Endometrial microvascular endothelial cells (primary cell): ENCODE data around the gene ACHE. TPM values are rescaled to one million over a fixed set of nuclear protein-coding genes. Genes with fewer than 3 reads are reported as not detected.
"Not testable (repeated sequence)": the region's sequence is repeated elsewhere in the genome, so short reads cannot be mapped to it uniquely, and the experiment has no call there.

Experiments
- in situ Hi-C: cut with HindIII; loops from 2 replicates; pipeline ENCODE4 v1.10.0; 2017; ENCODE audit warnings: low sequenced_read_pairs, low pct_unique_long_range_greater_than_20kb; ENCODE audit errors: inconsistent ontology term
- total RNA-seq: library from RNA; depleted of rRNA; stranded (reverse); fragments of >200 nt; gene quantifications from one replicate; pipeline ENCODE4 v1.2.3, GENCODE V29; 2015; ENCODE audit errors: inconsistent ontology term

The ACHE gene
- total RNA-seq: not detected

DNA sequence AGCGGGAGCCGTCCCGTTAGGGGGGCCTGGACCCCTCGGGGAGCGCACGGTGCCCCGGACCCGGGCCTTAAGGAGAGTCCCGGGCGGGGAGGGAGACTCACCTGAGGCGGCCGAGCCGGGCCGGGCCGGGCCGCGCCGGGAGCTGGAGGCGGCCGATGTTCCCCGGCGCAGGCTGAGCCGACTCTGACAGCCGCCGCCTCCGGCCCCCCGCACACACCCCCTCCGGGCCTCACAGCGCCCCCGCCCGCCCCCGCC, at the start of gene ACHE:
ACHE (minus strand) TSS at position 188 of the 255 bp plus-strand sequence. CDS start 1,656 bp downstream, outside the sequence.
- in situ Hi-C loops: no loop called here

DNA sequence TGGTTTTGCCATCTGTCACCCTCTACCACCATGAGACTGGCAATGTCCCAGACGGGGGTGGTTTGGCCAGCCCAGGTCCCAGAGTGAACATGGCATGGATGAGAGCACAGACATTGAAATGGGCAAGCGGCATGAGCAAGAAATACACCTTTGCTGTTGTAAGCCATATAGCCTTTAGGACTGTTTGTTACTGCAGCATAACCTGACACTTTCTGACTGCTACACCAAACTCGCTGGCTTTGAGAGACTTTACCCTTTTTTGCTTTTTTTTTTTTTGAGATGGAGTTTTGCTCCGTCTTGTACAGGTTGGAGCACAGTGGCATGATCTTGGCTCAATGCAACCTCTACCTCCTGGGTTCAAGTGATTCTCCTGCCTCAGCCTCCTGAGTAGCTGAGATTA, 48.5 kb upstream of the ACHE start:
- in situ Hi-C loops: no loop called here

DNA sequence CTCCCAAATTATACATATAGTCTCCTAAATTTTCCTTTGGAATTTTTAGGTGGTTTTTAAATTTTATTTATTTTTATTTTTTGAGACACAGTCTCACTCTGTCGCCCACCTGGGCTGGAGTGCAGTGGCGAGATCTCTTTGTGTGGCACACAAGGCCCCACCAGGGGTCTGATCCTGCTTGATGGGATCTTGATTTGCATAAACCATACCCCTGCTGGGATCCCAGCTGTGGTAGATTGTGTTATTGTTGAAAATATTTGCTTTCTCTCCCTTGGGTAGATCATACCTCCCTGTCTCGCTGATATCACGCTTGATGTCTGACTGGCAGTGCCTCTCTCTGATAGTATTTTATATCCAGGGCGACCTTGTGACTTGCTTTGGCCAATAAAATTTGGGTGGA, 48.0 kb upstream of the ACHE start:
- in situ Hi-C loops: no loop called here

DNA sequence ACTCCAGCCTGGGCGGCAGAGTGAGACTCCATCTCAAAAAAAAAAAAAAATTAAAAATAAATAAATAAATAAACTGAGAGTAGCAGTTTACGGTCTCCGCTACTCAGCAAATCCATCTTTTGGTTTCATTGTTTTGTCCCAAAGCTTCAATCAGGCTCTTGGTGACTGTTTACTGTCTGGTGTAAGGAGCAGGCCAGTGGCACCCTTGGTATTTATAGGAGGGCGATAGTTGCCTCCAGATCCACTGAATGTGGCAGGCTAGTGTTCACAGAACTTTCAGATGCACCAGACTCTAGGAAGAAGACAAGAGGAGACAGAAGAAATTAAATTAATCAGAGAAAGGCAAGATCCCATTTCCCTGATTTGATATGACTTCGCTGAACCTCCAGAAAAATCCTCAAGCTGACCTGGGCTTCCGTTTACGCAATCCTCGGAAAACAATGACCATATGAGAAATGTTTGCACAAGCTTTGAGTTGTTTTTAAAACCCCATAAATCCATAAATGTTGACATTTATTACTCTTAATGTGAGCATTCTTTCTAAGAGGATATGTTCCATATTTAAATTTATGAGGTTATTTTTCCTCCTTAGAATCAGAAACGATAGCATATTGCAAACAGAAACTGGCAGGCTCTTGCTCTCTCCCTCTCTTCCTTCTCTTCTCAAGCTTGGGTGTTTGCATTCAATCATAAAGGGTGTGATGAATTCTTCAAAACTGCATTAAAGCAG, 46.5 kb upstream of the ACHE start:
- in situ Hi-C loops: no loop called here

DNA sequence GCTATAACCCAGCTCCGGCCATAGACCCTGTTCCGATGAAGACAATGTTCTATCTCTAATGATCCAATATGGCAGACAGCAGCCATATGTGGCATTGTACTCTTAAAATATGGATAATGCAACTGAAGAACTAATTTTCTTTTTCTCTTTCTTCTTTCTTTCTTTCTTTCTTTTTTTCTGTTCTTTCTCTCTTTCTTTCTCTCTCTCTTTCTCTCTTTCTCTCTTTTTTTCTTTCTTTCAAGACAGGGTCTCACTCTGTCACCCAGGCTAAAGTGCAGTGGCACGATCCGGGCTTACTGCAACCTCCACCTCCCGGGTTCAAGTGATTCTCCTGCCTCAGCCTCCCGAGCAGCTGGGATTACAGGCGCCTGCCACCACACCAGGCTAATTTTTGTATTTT, 40.5 kb upstream of the ACHE start:
- in situ Hi-C loops: not testable (repeated sequence)

DNA sequence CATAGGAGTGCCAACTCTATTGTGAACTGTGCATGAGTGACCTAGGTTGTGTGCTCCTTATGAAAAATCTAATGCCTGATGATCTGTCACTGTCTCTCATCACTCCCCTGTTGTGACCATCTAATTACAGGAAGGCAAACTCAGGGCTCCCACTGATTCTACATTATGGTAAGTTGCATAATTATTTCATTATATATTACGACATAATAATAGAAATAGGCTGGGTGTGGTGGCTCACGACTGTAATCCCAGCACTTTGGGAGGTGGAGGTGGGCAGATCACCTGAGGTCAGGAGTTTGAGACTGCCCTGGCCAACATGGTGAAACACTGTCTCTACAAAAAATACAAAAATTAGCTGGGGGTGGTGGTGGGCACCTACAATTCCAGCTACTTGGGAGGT, 39.7 kb upstream of the ACHE start:
- in situ Hi-C loops: not testable (repeated sequence)

DNA sequence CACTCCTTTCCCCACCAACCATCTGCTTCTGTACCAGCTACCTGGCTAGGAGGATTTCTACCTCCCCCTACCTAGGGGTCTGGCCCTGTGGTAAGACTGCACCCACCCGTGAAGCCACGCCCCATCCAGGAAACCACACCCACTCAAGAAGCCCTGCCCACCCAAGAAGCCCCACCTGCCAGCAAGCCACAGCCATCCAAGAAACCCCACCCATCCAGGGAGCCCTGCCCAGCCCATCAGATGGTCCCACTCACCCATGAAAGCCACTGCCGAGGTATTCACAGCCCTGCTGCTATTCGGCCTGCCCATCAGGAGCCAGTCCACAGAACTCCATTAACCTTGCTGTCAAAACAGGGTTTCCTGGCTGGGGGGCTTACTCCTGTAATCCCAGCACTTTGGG, 38.0 kb upstream of the ACHE start:
- in situ Hi-C loops: no loop called here

DNA sequence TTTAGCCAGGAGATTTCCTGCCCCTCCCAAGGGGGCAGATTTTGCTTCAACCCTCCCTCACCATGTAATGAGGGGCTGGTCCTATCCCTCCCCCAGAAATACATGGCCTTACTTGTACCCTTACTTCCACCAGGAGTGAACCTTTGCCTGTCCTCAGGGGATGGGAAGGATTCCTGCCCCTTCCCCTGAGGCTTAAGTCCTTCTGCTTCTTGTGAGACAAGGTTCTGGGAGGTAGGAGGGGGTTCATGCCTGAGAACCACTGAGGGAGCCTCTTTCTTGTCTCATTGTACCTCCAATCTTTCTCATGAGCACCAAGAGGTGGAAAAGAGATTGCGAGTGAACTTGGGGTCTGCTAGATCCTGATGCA, 34.1 kb upstream of the ACHE start:
- in situ Hi-C loops: no loop called here

DNA sequence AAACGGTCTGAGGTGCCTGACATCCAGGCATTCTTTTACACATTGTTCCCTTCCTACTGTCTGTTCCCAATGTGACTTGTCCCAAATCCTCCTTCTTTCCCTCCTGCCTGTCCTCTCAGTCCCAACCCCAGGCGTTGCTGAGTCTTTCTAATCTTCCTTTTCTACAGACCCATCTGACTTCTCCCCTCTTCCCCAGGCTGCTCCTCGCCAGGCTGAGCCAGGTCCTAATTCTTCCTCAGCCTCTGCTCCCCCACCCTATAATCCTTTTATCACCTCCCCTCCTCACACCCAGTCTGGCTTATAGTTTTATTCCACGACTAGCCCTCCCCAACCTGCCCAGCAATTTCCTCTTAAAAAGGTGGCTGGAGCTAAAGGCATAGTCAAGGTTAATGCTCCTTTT, 27.9 kb upstream of the ACHE start:
- in situ Hi-C loops: not testable (repeated sequence)

DNA sequence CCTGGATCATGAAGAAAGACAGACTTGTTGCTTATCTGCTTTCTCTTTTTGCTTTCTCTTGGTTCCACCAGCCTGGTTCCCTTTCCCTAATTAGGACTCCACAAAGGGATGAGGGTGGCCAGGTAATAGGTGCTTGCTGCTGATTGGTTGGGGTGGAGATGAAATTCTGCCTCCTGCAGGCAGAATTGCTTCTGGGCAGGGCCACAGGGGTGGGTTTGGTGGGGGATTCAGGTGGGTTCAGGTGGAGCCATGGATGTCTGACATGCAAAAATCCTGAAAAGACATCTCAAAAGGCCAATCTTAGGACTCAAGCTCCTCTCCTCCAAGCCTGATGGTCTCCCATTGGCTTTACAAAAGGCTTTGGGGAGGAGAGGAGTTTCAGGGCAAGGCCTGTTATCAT, 25.4 kb upstream of the ACHE start:
- in situ Hi-C loops: no loop called here

DNA sequence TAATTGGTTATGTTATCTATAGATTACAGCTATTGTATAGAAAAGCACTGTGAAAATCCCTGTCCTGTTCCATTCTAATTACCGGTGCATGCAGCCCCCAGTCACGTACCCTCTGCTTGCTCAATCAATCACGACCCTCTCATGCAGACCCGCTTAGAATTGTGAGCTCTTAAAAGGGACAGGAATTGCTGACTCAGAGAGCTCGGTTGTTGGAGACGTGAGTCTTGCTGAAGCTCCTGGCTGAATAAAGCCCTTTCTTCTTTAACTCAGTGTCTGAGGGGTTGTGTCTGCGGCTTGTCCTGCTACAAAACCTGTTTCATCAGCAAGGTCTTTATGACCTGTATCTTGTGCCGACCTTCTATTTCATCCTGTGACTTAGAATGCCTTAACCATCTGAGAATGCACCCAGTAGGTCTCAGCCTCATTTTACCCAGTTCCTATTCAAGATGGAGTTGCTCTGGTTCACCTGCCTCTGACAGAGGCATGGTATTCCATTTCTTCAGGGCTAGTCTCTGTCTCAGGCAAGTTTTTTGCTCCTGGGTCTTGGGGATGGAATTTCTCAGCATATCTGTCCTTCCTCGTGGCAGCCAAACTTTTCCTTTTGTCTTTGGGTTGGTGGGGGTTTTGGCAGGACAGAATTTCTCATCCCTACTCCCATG, 24.2 kb upstream of the ACHE start:
- in situ Hi-C loops: not testable (repeated sequence)

DNA sequence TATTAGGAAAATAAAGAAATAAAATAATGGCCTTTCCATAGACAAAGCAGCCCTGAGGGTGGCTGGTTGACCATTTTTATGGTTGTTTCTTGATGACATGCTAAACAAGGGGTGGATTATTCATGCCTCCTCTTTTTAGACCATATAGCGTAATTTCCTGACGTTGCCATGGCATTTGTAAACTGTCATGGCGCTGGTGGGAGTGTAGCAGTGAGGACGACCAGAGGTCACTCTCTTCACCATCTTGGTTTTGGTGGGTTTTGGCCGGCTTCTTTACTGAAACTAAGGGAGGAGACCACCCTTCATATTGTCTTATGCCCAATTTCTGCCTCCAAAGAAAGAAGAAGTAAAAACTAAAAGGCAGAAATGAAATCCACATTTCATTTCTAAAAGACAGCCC, 23.6 kb upstream of the ACHE start:
- in situ Hi-C loops: not testable (repeated sequence)

DNA sequence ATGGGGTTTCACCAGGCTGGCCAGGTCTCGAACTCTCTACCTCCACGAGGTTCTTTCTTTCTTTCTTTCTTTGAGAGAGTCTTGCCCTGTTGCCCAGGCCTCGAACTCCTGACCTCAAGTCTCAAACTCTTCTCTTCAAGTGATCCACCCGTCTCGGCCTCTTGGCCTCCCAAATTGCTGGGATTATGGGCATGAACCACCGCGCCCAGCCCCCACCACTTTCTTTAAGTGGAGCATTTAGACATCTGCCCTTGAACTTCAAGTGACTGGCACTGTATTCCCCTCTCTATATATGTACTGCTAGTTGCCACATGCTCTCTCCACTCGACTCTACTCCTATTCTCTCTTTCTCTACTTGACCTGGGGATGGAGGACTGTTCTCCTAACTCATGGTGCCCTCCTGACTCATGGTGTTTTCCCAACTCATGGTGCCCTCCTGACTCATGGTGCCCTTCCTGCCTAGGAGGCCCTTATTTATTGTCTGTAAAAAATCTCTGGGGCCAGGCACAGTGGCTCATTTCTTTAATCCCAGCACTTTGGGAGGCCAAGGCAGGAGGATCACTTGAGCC, 19.3 kb upstream of the ACHE start:
- in situ Hi-C loops: no loop called here

DNA sequence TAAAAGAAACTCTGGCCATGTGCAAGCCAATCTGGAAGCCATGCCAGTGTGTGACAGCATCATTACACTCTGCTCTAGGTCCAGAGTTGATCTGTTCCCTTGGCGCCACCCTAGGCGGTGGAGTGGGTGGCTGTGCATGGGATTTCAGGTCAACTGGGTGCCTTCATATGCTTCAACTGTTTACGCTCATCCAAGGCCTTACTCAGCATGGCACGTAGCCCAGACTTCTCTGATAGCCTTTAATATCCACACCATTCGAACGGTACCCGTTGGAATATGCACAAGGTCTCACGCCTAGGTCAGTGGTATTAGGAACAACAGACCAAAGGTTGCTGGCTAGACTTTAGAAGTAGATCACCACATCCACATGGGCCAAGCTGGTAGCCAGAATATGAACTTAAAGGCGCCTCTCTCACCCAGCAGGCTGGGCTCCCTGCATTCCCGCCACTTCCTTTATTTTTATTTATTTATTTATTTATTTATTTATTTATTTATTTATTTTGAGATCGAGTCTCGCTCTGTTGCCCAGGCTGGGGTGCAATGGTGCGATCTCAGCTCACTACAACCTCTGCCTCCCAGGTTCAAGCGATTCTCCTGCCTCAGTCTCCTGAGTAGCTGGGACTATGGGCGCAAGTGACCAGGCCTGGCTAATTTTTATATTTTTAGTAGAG, 18.7 kb upstream of the ACHE start:
- in situ Hi-C loops: no loop called here

DNA sequence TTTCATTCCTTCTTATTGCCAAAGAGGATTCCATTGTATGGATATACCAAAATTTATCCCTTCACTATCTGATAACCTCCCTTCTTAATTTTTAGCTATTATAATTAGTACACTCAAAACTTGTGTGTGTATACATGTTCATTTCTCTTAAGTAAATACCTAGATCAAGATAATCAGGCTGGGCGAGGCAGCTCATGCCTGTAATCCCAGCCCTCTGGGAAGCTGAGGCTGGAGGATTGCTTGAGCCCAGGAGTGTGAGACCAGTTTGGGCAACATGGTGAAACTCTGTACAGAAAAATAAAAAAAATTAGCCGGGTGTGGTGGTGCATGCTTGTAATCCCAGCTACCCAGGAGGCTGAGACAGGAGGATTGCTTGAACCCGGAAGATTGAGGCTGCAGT, 15.8 kb upstream of the ACHE start:
- in situ Hi-C loops: no loop called here

DNA sequence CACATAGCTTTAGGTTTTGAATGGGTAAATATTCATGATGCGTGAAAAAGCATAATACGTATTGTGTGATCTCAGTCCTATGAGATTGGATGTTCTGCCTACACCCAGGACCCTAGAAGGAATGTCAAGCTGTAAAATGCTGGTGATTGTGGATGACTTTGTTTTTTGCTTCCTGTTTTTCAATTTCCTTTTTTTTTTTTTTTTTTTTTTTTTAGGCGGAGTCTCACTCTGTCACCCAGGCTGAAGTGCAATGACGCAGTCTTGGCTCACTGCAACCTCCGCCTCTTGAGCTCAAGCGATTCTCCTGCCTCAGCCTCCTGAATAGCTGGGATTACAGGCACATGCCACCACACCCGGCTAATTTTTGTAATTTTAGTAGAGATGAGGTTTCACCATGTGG, 14.8 kb upstream of the ACHE start:
- in situ Hi-C loops: not testable (repeated sequence)

DNA sequence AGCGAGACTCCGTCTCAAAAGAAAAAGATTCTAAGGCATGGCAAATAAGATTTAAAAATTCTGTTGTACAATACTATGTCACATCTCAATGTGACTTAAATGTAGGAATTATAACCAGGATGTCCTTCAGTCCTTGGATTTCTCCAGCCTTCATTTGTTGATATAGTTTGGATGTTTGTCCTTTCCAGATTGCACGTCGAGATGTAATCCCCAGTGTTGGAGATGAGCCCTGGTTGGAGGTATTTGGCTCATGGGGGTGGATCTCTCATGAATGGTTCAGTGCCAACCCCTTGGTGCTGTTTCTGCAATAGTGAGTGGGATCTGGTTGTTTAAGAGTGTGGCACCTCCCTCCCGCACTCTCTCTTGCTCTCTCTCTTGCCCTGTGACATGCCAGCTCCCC, 12.8 kb upstream of the ACHE start:
- in situ Hi-C loops: no loop called here

DNA sequence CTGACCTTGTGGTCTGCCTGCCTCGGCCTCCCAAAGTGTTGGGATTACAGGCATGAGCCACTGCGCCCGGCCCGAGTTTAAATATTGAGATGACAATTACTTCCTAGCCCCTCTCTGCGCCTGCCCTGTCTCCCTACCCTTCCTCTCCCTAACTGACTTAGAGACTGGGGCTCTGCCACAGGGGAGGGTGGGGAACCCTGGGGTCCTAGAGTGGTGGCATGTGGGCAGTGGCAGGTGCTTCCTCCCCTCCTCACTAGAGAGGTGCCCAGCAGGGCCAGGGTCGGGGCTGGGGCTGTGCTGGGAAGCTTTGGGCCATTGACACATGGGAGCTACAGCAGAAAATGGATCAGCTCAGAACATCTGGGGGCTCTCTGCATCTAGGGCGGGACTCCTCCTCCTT, 7.0 kb upstream of the ACHE start:
- in situ Hi-C loops: no loop called here

DNA sequence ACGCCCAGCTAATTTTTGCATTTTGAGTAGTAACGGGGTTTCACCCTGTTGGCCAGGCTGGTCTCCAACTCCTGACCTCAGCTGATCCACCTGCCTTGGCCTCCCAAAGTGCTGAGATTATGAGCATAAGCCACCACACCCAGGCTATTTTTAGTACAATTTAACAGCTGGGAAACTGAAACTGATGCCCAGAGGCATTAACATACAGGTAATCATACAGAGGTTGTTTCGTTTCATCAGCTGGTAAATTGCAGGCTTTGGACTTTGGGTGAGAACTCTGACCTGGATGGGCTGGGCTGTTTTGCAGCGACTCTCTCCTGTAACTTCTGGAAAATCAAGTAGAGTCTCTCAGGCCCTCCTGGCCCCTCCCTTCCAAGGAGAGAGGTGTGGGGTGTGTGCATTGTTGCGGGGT, 6.2 kb upstream of the ACHE start:
- in situ Hi-C loops: no loop called here

DNA sequence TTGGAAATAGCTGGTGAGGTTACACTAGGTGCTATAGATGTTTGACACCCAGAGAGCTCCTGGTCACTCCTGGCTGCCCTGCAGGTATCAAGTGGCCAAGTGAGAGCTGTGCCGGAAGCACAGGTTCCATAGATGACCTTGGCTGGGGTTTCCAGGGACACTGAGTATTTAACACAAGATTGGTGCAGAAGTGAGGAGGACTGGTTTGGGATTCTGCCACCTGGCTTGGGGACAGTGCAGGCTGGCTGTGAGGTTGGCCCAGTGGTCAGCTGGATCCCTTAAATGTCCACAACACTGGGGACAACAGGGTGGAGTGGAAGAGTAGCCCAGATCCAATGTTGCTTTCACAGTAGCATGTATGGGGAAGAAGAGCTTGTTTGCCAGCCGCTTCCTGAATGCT, 5.3 kb upstream of the ACHE start:
- in situ Hi-C loops: no loop called here
